ENCODE results near the gene TM9SF2.

GRCh38 chr13:99558570-99559180 is 57.4 kb downstream of the TM9SF2 start:
- TF ChIP-seq, protein P1, sequence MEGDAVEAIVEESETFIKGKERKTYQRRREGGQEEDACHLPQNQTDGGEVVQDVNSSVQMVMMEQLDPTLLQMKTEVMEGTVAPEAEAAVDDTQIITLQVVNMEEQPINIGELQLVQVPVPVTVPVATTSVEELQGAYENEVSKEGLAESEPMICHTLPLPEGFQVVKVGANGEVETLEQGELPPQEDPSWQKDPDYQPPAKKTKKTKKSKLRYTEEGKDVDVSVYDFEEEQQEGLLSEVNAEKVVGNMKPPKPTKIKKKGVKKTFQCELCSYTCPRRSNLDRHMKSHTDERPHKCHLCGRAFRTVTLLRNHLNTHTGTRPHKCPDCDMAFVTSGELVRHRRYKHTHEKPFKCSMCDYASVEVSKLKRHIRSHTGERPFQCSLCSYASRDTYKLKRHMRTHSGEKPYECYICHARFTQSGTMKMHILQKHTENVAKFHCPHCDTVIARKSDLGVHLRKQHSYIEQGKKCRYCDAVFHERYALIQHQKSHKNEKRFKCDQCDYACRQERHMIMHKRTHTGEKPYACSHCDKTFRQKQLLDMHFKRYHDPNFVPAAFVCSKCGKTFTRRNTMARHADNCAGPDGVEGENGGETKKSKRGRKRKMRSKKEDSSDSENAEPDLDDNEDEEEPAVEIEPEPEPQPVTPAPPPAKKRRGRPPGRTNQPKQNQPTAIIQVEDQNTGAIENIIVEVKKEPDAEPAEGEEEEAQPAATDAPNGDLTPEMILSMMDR (IDR thresholded peaks at IDR 0.05): no peak
- TF ChIP-seq POLR2A (IDR thresholded peaks at IDR 0.05) (no peak), POLR2AphosphoS5 (IDR thresholded peaks at IDR 0.05) (no peak)

All from transverse colon (tissue), 4 donors.